KG1 (cell line): ENCODE data around the gene RBBP8.
"Not testable (repeated sequence)": the region's sequence is repeated elsewhere in the genome, so short reads cannot be mapped to it uniquely, and the experiment has no call there.

Source experiments
- DNase-seq: peaks from one replicate; lab custom pipeline; 2025; lab: John Stamatoyannopoulos, UW

Gene RBBP8

DNA sequence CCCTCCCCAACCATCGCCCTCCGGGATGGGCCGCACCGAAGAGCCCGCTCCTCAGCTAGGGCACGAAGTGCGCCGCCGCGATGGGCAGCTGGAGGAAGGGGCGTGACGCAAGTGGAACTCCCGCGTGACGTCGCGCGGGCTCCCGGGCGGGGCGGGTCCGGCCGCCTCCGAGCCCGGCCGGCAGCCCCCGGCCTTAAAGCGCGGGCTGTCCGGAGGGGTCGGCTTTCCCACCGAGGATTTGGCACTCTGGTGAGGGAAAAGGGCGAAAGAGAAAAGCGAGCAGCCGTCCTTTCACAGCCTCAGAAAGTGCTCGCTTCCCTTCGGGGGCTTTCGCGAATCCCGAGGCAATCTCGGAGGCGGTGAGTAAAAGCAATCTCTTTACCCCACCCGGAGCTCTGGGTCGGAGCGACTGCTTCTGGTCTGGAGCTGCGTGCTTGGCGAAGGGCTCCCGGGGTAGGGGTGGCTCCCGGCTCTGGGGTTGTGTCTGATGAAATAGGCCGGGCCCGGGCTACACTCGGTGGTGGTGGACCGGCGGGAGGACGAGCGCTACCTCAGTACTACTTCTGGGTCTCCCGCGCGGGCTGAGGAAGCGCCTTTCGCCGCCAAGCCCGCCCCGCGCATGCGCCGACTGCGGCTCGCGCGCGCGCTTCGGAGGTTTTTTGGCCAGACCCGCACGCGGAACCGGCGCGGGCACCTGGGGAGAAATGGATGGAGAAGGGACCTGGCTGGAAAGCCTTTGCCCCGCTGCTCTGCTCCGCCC, at the start of gene RBBP8:
Gene RBBP8, plus strand, starts transcription at position 123 of the 760 bp plus-strand sequence. CDS start 3,524 bp downstream, outside the sequence.
- peak; percentile 95 for DNase-seq

DNA sequence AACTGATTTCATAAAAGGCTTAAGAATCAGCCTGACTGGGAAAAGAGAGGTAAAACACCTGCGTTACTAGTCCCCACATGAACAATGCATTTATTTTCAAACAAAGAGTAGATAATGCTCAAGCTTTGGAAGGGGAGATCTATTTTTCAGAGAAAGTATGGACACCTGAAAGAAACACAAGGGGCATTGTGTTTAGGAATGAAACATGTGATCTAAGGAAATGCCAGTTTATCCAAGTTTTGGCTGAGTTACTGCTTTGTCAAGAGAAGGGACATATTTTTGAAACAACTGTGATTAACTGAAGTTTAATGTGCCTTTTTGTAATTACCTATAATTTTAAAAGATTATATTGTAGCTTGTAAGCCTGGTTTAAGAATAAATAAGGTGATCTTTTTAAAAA, 49.3 kb upstream of the RBBP8 start:
- no peak for DNase-seq

DNA sequence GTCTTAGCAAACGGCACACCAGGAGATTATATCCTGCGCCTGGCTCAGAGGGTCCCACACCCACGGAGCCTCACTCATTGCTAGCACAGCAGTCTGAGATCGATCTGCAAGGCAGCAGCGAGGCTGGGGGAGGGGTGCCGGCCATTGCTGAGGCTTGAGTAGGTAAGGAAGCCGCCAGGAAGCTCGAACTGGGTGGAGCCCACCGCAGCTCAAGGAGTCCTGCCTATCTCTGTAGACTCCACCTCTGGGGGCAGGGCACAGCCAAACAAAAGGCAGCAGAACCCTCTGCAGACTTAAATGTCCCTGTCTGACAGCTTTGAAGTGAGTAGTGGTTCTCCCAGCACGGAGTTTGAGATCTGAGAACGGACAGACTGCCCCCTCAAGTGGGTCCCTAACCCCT, 47.4 kb upstream of the RBBP8 start:
- DNase-seq: not testable (repeated sequence)

DNA sequence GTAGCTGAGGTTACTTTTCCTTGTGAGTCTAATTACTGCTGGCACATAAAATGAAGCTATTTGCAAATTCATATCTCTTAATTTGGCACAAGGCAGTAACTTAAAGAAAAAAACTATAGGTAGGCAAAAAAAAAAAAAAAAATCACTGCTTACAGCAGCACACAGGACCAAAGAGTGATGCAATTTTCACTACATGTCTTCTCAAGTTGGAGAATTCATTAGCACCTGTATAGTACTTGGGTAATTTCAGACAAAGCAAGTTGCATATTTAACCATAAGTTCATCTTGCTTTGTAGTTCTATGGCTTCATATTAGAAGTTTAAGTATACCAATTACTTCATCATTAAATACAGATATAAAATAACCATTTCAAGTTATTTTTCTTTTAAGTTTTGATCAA, 33.7 kb upstream of the RBBP8 start:
- DNase-seq: no peak

DNA sequence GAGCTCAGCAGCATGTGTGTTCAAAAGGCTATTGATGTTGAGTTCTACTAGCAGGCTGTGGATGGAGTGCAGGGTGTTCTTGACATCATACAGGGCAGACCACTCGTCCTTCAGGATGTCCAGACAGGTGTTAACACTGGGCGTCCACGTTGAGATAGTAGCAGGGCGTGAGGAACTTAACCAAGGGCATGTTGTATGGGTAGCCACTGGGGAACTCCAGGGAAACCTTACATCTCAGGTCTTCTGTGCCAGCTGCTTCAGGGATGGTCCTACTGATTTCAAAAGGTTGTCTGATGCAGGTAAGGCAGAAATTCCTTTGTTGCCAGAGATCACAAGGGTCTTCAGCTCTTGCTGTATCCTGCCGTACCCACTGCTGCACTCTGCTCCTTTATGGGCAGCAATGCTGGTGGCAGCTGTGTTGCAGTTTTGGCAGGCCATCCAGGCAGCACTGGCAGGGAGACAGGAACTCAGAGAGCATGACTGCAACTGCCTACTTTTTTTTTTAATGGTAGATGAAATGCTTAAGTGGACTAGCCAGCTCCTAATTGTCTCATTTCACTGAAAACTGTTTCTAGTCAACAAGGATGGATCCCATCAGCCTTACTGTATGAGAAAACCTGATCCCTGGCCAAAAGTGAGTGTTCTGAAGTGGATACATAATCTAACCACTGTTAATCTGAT, 32.4 kb upstream of the RBBP8 start:
- DNase-seq: no peak

DNA sequence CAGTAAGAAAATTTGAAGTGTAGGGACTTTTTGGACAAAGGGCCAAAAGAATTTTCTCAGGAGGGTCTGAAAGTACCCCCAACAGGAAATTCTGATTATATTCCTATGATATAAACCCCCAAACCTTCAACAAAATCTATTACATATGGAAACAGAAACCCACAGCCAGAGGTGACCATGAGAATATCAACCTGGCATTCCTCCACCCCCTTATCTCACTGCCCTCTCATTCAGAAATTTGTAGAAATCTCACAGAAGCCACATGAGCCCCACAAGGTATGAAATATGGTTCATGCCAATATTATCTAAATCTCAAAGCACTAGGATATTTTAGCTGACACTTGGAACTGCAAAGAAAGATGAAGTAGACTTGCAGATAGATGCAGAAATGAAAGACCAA, 31.0 kb upstream of the RBBP8 start:
- DNase-seq: no peak

DNA sequence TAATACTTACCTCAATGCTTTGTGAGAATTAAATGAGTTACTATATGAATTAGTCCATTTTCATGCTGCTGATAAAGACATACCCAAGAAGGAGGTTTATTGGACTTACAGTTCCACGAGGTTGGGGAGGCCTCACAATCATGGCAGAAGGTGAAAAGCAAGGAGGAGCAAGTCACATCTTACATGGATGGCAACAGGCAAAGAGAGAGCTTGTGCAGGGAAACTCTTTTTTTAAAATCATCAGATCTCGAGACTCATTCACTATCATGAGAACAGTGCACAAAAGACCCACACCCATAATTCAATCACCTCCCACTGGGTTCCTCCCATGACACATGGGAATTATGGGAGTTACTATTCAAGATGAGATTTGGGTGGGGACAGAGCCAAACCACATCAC, 29.9 kb upstream of the RBBP8 start:
- not testable (repeated sequence) for DNase-seq

DNA sequence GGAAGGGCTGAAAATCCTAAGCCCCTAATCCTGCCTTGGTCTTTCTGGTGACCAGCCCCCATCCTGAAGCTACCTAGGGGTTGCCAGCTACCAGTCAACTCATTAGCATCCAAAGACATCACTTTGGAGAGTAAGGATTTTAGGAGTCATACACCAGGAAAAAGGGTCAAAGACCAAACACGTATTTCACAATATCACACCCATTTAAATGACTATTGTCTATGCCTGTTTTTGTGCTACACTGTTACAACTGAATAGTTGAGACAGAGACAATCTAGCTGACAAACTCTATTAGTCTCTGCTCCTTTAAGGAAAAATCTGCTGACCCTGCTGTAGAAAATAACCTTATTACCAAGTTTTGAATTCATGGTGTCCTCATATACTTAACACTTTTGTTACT, 21.0 kb upstream of the RBBP8 start:
- no peak for DNase-seq

DNA sequence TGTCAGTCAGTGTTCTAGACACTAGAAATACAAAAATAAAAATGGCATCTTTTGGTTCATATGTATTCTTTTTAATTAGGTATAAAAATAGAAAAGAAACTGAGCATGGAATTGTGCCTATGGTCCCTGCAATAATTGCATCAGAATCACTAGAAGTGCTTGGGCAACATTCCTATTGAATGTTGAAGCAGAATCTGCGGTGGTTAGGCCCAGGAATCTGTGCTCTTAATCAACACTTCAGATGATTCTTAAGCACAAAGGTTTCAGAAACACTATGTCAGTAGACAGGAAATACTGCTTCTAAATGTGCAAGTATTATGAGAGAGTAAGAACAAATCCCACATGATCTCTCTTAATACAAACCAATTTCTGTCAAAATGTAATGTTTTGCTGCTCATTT, 20.3 kb upstream of the RBBP8 start:
- DNase-seq: no peak

DNA sequence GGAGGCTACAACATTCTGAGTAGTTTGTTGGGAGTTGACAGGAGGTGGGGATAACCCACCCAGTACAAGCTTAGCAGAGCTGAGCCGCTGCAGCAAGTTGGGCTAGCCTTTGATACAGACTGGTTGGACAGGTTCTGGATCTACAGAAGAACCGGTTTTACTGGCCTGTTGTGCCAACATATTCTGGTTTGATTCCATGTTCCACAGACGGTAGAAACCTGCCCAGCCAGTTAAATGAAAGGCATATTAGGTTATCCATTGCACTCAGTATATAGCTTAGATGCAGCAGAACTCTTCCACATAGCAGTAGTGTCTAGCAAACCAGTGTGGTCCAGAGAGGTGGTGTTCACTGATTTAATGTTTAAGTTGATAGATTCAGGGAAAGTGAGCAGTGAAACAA, 19.3 kb upstream of the RBBP8 start:
- no peak for DNase-seq

DNA sequence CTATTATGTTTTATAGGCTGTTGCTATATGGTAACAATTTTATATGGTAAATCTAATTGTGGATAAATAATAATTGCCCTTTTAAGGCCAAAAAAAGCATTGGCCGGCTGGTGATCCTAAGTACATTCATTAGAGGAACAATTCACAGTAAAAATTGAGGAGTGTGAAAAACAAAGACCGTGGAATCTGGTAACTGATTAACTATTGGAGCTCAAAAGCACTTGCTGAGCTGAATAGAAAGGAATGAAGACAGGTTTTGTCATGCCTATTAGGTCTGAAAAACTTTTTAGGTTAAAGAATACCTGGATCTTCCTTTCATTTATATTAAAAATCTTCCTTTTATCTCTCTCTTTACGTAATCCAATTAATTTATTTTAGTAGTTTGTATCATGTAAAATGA, 18.5 kb upstream of the RBBP8 start:
- no peak for DNase-seq

DNA sequence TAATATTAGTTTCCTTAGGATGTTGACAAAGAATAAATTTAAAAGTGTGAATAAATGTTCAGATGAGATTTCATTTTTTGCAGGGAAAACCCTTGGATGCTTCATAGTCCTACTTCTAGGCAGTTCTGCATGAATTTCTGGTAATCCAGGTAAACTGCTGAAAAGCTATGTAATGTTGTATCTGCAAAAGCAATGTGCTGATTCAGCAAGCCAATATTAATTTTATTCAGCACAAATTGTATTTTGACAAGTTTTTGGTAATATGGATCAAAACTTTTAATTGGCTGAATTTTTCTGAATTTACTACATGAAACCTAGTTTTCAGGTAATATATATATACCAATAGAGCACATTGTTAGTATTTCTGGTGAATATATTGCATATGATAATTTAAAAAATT, 17.8 kb upstream of the RBBP8 start:
- DNase-seq: no peak

DNA sequence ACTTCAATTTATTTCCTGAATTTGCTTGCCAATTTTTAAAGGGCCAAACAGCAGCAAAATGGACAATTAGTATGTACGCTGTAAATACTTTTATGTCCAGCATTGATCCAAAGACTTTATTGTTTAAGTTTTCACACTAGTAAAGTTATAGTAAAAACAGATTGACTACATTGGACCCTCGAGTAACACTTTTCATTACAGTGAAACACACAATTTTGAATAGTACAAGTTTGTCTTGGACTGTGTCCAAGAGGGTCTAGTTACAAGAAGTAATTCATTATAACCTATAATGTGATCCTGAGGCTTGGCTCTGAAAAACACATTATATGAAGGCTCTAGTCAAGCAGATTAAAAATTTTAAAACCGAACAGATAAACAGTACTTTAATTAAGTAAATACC, 11.4 kb upstream of the RBBP8 start:
- DNase-seq: no peak

DNA sequence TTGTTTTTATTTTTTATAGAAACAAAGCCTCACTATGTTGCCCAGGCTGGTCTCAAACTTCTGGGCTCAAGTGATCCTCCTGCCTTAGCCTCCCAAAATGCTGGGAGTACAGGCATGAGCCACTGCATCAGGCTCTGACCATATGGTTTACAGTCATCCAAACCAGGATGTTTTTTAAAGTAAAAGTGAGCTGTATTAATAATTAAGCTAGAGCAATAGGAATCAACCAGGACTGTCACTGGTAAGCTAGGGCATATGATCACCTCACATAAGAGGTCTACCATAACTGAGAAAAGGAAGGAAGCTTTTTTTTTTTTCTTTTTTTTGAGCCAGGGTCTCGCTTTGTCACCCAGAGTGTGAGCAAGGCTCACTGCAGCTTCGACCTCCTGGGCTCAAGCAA, 8.5 kb upstream of the RBBP8 start:
- no peak for DNase-seq

DNA sequence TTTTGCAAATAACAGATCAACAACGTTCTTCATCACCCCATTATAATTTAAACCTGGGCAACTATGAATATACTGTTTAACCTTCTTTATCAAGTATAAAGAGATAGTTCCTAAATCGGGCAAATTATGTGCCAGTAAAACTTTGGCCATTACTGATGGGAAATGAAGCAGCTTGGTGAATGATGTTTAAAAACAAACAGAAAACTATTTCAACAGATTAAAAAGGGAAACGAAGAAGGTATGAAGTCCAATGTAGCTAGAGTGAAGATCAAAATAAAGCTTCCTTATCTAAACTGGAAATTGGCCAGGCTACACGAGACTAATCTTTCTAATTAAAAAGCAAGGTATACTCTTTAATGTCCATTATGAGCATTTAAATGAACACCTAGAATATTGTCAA, 6.7 kb upstream of the RBBP8 start:
- no peak for DNase-seq

DNA sequence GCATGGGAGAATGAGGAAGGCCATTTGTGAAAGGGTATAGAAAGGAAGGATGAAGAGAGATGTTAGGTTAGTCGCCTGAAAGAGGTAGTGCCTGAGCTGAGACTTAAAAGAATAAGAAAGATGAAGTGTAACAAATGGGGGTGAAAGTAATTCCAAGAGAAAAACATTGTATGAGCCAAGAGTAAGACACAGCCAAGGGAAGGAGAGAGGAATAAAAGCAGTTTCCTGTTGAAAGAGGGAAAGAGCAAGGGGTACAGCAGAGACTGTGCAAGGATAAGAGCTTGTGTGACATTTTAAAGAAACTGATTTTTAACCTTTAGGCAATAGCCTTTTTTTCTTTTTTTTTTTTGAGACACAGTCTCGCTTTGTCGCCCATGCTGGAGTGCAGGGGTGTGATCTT, 4.8 kb upstream of the RBBP8 start:
- no peak for DNase-seq

DNA sequence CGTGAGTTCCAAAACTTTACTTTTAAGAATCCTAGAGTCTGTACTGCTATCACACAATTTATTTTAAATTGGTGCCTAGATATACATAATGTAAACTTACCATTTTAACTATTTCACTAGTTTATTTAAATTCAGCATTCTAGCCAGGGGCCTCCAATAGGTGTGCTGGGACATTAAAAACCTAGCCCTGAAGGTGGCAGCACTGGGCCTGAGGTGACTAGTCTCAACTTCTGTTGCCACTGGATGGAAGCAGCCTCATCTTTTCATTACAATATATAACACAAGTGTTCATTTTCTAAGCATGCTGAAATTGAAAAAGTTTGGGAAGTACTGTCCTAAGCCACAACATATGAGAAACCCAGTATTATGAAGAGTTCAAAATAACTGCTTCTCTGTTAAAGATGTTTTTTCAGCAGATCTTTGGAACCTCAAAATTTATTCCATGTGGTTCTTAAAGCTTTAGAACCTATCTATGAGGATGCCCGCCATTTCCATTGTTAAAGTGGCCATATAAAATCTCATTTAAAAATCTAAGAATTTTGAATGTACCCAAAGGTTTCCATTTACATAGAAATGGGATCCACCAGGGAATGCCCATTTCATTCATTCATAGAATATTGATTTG, 2.9 kb upstream of the RBBP8 start:
- peak; percentile 68 for DNase-seq

DNA sequence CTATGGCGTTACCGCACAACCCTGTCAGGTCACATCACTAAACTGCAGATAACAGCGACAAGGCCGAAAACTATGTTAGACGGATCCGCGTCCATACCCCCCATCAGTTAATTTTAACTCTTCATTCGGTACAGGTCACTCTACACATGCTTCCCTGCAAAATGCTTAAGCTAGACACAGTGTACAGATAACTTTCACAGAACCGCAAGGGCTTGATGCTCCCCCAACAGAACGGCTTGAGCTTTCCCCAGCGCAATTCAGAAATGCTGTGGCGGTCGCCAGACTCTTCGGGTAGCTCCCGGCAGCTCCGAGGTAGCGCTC, 283 bp upstream of the RBBP8 start:
- DNase-seq: no peak

DNA sequence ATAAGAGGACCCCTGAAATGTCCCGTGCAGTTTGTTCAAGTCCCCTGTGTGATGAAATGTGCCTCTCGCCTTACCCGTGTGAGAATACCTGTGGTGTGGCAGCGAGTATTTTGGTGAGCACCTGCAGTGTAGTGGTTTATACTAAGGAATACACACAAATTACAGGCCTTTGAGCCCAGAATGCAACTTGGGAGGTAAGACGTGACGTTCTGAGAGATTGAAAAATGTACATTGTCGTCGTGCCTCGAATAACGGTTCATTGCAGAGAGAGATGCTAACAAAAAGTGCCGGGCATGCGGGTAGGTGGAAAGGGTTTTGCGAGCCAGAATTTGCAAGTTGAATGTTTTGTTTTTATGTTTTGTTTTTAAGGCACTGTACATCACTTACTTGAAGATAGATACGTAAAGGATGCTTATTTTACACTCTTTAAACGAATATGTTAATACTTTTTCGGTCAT, 867 bp downstream of the RBBP8 start:
- no peak for DNase-seq

DNA sequence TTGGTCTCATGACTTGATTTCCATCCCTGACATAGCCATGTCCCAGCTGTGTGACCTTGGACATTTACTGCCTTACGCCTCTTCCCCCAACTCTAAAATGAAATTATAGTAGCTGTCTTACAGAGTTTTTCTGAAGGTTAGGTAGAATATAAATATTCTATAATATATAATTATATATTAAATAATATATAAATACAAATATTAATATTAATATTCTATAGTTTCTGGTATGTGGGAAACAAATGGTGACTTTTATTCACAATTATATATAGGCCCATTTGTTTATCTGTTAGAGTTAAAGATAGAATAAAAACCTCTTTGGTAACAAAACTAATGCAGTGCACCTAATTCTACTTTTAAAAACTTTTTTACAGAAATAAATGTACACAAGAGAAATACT, 1.7 kb downstream of the RBBP8 start:
- no peak for DNase-seq

DNA sequence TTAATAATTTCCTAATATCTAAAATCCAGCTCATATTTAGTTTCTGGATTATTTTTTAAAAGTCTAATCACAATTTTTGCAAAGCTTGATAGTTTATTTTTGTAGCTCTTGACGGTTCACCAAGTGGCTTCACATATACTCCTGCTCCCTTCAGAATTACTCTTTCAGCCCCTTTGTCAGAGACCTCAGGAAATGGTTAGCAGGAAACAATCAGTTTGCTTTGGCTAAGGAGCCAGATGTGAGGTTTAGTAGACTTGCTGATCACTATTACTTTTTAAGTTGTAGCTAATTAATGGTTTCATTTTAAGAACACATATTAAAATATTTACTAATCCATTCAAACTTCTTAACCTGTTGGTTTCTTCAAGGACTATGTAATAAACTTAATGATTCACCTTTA, 2.3 kb downstream of the RBBP8 start:
- DNase-seq: no peak

DNA sequence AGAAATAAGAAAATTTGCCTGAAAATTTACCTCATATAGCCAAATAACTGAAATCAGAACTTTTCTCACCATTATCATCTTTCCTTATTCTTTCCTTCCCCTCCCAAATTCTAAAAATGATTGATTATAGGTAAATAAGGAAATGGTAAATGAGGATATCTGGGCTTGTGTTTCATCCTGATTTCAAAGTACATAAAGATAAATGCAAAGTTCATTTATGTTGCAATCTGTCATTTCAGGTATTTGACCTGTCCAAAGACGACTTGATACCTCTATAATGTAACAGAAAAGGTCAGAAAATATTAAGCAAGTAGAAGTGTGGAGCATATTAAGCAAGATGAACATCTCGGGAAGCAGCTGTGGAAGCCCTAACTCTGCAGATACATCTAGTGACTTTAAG, 3.4 kb downstream of the RBBP8 start:
- DNase-seq: no peak

DNA sequence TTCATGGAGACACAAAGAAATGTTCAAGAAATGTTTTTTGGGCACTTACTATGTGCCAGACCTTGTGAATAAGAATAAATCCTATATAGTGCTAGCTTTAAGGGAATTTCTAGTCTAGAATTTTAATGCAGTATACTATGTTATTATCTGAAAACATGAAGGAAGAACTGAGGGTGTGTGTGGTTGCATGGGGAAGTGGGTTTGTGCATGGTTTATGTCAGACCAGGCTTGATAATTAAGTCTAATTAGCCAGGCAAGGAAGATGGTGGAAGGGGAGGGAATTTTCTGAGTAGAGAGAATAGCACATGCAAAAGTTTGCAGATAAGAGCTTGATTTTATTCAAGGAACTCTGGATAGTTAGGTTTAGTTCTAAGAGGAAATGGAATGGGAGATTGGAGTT, 6.5 kb downstream of the RBBP8 start:
- no peak for DNase-seq

DNA sequence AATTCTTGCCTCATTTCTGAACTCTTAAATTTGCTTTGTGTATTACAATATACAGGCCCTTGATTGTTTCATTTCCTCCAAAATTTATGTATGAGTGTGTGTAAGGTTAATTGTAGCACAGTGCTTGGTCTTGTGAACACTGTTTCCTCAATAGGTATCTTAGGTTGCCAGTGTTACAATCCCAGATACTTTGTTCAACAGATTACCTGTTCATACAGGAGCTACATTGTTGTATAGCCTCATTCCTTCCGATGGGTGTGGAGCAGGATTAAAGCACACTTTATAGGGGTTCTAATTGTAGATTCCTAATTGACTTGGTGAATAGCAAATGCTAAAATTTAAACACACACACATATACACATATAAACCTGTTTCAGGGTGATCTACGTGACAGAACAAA, 10.7 kb downstream of the RBBP8 start:
- no peak for DNase-seq
